ENCODE data around the gene LIX1L. TPM values are rescaled to one million over a fixed set of nuclear protein-coding genes. Genes with fewer than 3 reads are reported as not detected.

The LIX1L gene
- total RNA-seq, 1 donor from 2014 or later: 37.5 TPM

DNA sequence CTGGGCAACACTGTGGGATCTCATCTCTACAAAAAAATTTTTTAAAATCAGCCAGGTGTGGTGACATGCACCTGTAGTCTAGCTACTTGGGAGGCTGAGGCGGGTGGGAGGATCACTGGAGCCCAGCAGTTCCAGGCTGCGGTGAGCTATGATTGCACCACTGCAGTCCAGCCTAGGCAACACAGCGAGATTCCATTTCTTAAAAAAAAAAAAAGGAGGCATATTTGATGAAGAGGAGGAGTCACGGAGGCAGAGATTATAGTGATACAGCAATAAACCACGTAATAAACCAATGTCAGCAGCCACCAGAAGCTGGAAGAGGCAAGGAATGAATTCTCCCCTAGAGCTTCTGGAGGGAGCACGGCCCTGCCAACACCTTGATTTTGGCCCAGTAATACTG lies 4.0 kb downstream of the LIX1L start:
- no peak for DNase-seq (ENCODE audit: low read depth, low spot score)
- TF ChIP-seq, protein P1, sequence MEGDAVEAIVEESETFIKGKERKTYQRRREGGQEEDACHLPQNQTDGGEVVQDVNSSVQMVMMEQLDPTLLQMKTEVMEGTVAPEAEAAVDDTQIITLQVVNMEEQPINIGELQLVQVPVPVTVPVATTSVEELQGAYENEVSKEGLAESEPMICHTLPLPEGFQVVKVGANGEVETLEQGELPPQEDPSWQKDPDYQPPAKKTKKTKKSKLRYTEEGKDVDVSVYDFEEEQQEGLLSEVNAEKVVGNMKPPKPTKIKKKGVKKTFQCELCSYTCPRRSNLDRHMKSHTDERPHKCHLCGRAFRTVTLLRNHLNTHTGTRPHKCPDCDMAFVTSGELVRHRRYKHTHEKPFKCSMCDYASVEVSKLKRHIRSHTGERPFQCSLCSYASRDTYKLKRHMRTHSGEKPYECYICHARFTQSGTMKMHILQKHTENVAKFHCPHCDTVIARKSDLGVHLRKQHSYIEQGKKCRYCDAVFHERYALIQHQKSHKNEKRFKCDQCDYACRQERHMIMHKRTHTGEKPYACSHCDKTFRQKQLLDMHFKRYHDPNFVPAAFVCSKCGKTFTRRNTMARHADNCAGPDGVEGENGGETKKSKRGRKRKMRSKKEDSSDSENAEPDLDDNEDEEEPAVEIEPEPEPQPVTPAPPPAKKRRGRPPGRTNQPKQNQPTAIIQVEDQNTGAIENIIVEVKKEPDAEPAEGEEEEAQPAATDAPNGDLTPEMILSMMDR (conservative IDR thresholded peaks at IDR 0.05): no peak
- Mint-ChIP-seq H3K4me1 (peaks cover 59% of the 10 kb centered on the region), H3K9me3 (no peaks in the 10 kb centered on the region), H3K36me3 (ENCODE audit: low read depth) (no peaks in the 10 kb centered on the region), H3K27ac (ENCODE audit: unreplicated experiment) (no peak overlapping the region), H3K27me3 (ENCODE audit: low read depth) (peaks cover 3% of the 10 kb centered on the region), H3K4me3 (peak overlapping the region; percentile 4)

DNA sequence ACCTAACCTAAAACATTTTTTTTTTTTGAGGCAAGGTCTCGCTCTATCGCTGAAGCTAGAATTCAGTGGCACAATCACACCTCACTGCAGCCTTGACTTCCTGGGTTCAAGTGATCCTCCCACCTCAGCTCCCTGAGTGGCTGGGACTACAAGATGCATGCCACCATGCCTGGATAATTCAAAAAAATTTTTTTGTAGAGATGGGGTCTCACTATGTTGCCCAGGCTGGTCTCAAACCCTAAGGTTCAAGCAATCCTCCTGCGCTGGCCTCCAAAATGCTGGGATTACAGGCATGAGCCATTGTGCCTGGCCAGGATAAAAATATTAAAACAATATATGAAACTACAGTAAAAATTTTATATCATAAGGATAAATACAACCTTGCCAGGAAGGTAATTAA lies 4.9 kb downstream of the LIX1L start:
- TF ChIP-seq, protein P1 (conservative IDR thresholded peaks at IDR 0.05): no peak

DNA sequence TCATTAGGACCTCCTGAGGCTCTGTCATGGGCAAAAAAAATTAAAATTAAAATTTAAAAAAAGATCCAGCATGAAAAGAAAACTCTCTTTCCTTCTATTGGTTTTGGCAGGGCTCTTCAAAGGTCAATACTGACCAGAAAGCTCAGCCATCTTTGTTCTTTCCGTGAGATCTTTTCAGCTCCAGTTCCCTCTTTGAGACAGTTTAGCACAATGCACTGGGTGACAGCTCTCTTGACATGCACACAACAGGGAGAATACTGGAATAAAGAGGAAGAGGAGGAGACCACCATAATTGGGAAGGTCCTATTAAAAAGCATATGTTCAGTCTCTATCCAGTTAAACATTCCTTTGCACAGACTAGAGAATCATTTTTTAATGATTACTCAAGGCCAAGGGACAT lies 6.3 kb downstream of the LIX1L start:
- peaks cover 3% of the 10 kb centered on the region for H3K36me3 Mint-ChIP-seq (ENCODE audit: low read depth)
- no peaks in the 10 kb centered on the region for H3K9me3 Mint-ChIP-seq
- TF ChIP-seq, protein P1 (conservative IDR thresholded peaks at IDR 0.05): no peak
- peak overlapping the region; percentile 61 for H3K4me3 Mint-ChIP-seq
- no peak overlapping the region for H3K27ac Mint-ChIP-seq (ENCODE audit: unreplicated experiment)
- H3K27me3 Mint-ChIP-seq (ENCODE audit: low read depth): no peaks in the 10 kb centered on the region
- H3K4me1 Mint-ChIP-seq: peaks cover 43% of the 10 kb centered on the region
- no peak for DNase-seq (ENCODE audit: low read depth, low spot score)

More for the DNA sequence above, 4.9 kb downstream of the LIX1L start:
- no peaks in the 10 kb centered on the region for H3K27me3 Mint-ChIP-seq (ENCODE audit: low read depth)
- H3K36me3 Mint-ChIP-seq (ENCODE audit: low read depth): no peaks in the 10 kb centered on the region
- no peak for DNase-seq (ENCODE audit: low read depth, low spot score)
- no peak overlapping the region for H3K4me3 Mint-ChIP-seq
- peaks cover 53% of the 10 kb centered on the region for H3K4me1 Mint-ChIP-seq
- no peak overlapping the region for H3K27ac Mint-ChIP-seq (ENCODE audit: unreplicated experiment)
- no peaks in the 10 kb centered on the region for H3K9me3 Mint-ChIP-seq

DNA sequence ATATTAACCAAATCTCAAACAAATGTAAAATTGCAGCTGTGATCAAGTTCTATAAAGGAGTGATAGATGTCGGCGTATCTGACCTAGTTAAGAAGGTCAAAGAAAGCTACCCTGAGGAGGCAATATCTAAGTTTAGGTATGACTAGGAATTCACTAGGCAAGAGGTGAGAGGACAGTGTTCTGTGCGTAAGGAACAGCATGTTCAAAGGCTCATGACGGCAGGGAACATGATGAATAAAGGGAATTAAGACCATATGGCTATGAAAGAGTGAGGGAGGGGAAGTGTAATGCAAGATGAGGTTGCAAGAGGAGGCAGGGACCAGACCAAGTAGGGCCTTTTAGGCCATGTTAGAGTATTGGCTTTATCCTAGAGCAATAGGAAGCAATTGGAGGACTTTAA lies 8.6 kb downstream of the LIX1L start:
- H3K4me1 Mint-ChIP-seq: peaks cover 24% of the 10 kb centered on the region
- no peak overlapping the region for H3K4me3 Mint-ChIP-seq
- no peaks in the 10 kb centered on the region for H3K27me3 Mint-ChIP-seq (ENCODE audit: low read depth)
- no peak for DNase-seq (ENCODE audit: low read depth, low spot score)
- H3K36me3 Mint-ChIP-seq (ENCODE audit: low read depth): peaks cover 3% of the 10 kb centered on the region
- TF ChIP-seq, protein P1 (conservative IDR thresholded peaks at IDR 0.05): no peak
- no peak overlapping the region for H3K27ac Mint-ChIP-seq (ENCODE audit: unreplicated experiment)
- no peaks in the 10 kb centered on the region for H3K9me3 Mint-ChIP-seq

DNA sequence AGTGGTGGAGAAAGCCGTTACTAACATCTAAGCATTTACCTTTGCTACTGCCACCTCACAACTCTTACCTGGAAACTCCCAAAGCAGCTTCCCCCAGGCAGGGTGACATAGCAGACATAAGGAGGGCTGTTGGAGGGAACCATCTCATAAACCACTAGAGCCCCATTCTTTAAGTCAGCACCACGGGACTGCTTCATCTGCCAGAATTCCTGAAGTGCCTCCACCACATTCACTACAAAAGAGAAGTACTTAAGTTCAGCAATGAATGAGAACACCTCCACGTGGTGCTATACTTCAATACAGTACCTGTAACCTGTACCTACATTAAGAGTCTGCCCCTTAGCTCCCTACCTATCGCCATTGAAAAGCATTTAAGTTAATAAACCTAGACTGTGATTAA lies 10.3 kb downstream of the LIX1L start:
- Mint-ChIP-seq H3K36me3 (ENCODE audit: low read depth) (peaks cover 3% of the 10 kb centered on the region), H3K4me1 (peaks cover 25% of the 10 kb centered on the region), H3K27me3 (ENCODE audit: low read depth) (no peaks in the 10 kb centered on the region), H3K27ac (ENCODE audit: unreplicated experiment) (no peak overlapping the region), H3K9me3 (no peaks in the 10 kb centered on the region), H3K4me3 (no peak overlapping the region)
- TF ChIP-seq, protein P1 (conservative IDR thresholded peaks at IDR 0.05): no peak
- DNase-seq (ENCODE audit: low read depth, low spot score): no peak
